Omental fat pad (tissue), 4 donors: Measurements from ENCODE around the gene TBL1X. TPM values are rescaled to one million over a fixed set of nuclear protein-coding genes. Genes with fewer than 3 reads are reported as not detected.
"Not testable (repeated sequence)": the region's sequence is repeated elsewhere in the genome, so short reads cannot be mapped to it uniquely, and the experiment has no call there.

ENCODE experiments used
- ATAC-seq: fragments of 150-250 bp; one replicate; pipeline ENCODE4 v1.9.1; 2016; ENCODE audit warnings: mild to moderate bottlenecking, moderate library complexity; ENCODE audit not compliant: low FRiP score
- DNase-seq: peaks from one replicate; pipeline ENCODE4 v3.0.0-alpha.2; 2019; ENCODE audit warnings: low spot score
- CTCF ChIP-seq, 3 donors: fragments of 450-650 bp; IDR thresholded peaks; one replicate each; pipeline ENCODE4 v1.5.1; 2016 to 2017; ENCODE audit warnings: antibody characterized with exemption in 3 of 3, mild to moderate bottlenecking in 3 of 3, moderate library complexity in 2 of 3
- total RNA-seq, 4 donors: library from RNA; depleted of rRNA; stranded (reverse); fragments of >200 nt; gene quantifications; one replicate each; pipeline ENCODE4 v1.1.0, GENCODE V29; 2016

TBL1X gene
- total RNA-seq, 4 donors from 2014 or later = 13.1 to 22.7 (median 16.2) TPM

GRCh38 chrX:9471571-9471985, 6.7 kb downstream of the TBL1X start:
- ATAC-seq (no peak), DNase-seq (no peak)
- no peak for TF ChIP-seq CTCF (IDR thresholded peaks at IDR 0.05)

- ATAC-seq = no peak
- TF ChIP-seq CTCF (IDR thresholded peaks at IDR 0.05) = no peak
These were observed 8.8 kb downstream of the TBL1X start for GRCh38 chrX:9473708-9474107.

GRCh38 chrX:9475417-9475816, 10.6 kb downstream of the TBL1X start:
- ATAC-seq, DNase-seq: not testable (repeated sequence)

More at GRCh38 chrX:9473708-9474107, 8.8 kb downstream of the TBL1X start:
- no peak for DNase-seq

- ATAC-seq = no peak
- no peak for TF ChIP-seq CTCF (IDR thresholded peaks at IDR 0.05)
- no peak for DNase-seq
These were observed 11.1 kb downstream of the TBL1X start for GRCh38 chrX:9475984-9476383.

- DNase-seq = no peak
- no peak for ATAC-seq
- TF ChIP-seq CTCF (IDR thresholded peaks at IDR 0.05) = no peak
These were observed 12.1 kb downstream of the TBL1X start for GRCh38 chrX:9476810-9477575.

- no peak for TF ChIP-seq CTCF (IDR thresholded peaks at IDR 0.05)
- DNase-seq (no peak), ATAC-seq (no peak)
These were observed 17.6 kb downstream of the TBL1X start for GRCh38 chrX:9482408-9482807.

- no peak for TF ChIP-seq CTCF (IDR thresholded peaks at IDR 0.05)
- ATAC-seq (no peak), DNase-seq (no peak)
These were observed 18.0 kb downstream of the TBL1X start for GRCh38 chrX:9482837-9483236.
